ENCODE results near the gene LUC7L.

- no peak for TF ChIP-seq POLR2AphosphoS5 (IDR thresholded peaks at IDR 0.05; ENCODE audit: borderline replicate concordance, low read depth, low read length)
- TF ChIP-seq EZH2 (IDR thresholded peaks at IDR 0.05) = no peak
Measured at GRCh38 chr16:254461-254860, 25.2 kb upstream of the LUC7L start.

All from SK-N-MC (cell line).